Loucy (cell line): ENCODE results near the gene EARS2.

ENCODE experiments used
- CTCF ChIP-seq: fragments of 200-600 bp; sonication (generic); conservative IDR thresholded peaks from 2 replicates; pipeline ENCODE4 v1.5.1; 2014; ENCODE audit warnings: mild to moderate bottlenecking, antibody characterized with exemption, low read length
- EZH2phosphoT487 ChIP-seq: fragments of 200-600 bp; IDR thresholded peaks from 2 replicates; pipeline ENCODE4 v1.6.1; 2018; ENCODE audit warnings: antibody characterized with exemption, mild to moderate bottlenecking, moderate library complexity, borderline replicate concordance

GRCh38 chr16:23499801-23500200 lies 57.3 kb downstream of the EARS2 start:
- no peak for TF ChIP-seq CTCF
- no peak for TF ChIP-seq EZH2phosphoT487
